Neutrophil (primary cell): ENCODE measurements around the gene CDC40.

ENCODE experiments used
- H3K27ac ChIP-seq: fragments of 200-600 bp; sonication (generic); 2 replicates; pipeline ENCODE4 v1.5.1; 2016; ENCODE audit warnings: mild to moderate bottlenecking, moderate library complexity
- H3K27me3 ChIP-seq: fragments of 200-600 bp; sonication (generic); 2 replicates; pipeline ENCODE4 v1.6.0; 2016; ENCODE audit warnings: mild to moderate bottlenecking
- H3K36me3 ChIP-seq: fragments of 200-600 bp; sonication (generic); 2 replicates; pipeline ENCODE4 v1.5.1; 2017
- H3K4me1 ChIP-seq, 2 experiments: fragments of 200-600 bp in 1 of 2; sonication (generic) in 1 of 2; 1 replicate in 1 of 2; 2 replicates in 1 of 2; pipeline versions ENCODE4 v1.5.1 to v1.6.1; 2013 to 2016; ENCODE audit warnings: low read depth in 1 of 2, low read length in 1 of 2, mild to moderate bottlenecking in 1 of 2, moderate library complexity in 1 of 2; ENCODE audit not compliant: control insufficient read depth in 1 of 2, insufficient read depth in 1 of 2
- H3K4me3 ChIP-seq, 2 experiments: fragments of 200-600 bp in 1 of 2; sonication (generic) in 1 of 2; 1 replicate in 1 of 2; 2 replicates in 1 of 2; pipeline ENCODE4 v1.5.1; 2013 to 2016; ENCODE audit warnings: low read depth in 1 of 2, low read length in 1 of 2, mild to moderate bottlenecking in 1 of 2, moderate library complexity in 1 of 2
- H3K9me3 ChIP-seq: fragments of 200-600 bp; sonication (generic); 2 replicates; pipeline ENCODE4 v1.5.1; 2016
- TF ChIP-seq, protein P1 (sequence below): fragments of 200-600 bp; sonication (generic); IDR thresholded peaks from 2 replicates; pipeline ENCODE4 v1.5.1; 2016; ENCODE audit warnings: antibody characterized with exemption

The CDC40 gene

DNA sequence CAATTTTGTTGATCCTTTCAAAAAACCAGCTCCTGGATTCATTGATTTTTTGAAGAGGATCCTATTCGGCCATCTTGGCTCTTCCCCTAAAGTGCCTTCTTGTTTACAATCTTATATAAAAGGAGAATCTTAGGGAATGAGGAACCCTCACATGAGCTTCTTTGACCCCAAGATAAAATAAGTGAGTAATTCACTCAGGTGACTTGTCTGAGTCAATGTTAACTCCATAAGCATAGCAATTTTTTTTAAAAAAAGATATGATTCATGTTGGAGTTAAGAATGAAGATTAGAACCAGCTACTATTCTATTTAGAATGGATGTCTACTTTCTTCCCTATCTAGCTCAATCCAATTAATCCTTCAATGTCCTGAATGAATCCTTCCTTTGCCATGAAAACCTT lies 21.7 kb upstream of the CDC40 start:
- TF ChIP-seq, protein P1, sequence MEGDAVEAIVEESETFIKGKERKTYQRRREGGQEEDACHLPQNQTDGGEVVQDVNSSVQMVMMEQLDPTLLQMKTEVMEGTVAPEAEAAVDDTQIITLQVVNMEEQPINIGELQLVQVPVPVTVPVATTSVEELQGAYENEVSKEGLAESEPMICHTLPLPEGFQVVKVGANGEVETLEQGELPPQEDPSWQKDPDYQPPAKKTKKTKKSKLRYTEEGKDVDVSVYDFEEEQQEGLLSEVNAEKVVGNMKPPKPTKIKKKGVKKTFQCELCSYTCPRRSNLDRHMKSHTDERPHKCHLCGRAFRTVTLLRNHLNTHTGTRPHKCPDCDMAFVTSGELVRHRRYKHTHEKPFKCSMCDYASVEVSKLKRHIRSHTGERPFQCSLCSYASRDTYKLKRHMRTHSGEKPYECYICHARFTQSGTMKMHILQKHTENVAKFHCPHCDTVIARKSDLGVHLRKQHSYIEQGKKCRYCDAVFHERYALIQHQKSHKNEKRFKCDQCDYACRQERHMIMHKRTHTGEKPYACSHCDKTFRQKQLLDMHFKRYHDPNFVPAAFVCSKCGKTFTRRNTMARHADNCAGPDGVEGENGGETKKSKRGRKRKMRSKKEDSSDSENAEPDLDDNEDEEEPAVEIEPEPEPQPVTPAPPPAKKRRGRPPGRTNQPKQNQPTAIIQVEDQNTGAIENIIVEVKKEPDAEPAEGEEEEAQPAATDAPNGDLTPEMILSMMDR = no peak
- Histone ChIP-seq H3K27ac (no peak overlapping the region), H3K9me3 (no peaks in the 10 kb centered on the region), H3K4me1 (no peaks in the 10 kb centered on the region), H3K27me3 (no peaks in the 10 kb centered on the region), H3K4me3 (no peak overlapping the region), H3K36me3 (no peaks in the 10 kb centered on the region)

DNA sequence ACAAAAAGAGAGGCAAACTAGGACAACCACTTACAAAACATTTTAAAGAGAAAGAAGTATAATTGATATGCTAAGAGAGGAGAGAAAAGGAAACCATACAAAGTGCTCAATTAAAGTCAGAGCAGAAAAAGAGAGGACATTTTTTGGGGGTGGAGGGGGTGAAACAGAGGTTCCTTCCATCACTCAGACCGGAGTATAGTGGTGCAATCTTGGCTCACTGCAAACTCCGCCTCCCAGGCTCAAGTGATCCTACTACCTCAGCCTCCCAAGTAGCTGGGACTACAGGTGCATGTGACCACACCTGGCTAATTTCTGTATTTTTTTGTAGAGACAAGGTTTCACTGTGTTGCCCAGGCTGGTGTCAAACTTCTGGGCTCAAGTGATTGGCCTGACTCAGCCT lies 10.1 kb upstream of the CDC40 start:
- Histone ChIP-seq H3K27me3 (no peaks in the 10 kb centered on the region), H3K4me1 (no peaks in the 10 kb centered on the region), H3K9me3 (no peaks in the 10 kb centered on the region), H3K4me3 (no peak overlapping the region), H3K36me3 (no peaks in the 10 kb centered on the region), H3K27ac (no peak overlapping the region)
- TF ChIP-seq, protein P1 = no peak

DNA sequence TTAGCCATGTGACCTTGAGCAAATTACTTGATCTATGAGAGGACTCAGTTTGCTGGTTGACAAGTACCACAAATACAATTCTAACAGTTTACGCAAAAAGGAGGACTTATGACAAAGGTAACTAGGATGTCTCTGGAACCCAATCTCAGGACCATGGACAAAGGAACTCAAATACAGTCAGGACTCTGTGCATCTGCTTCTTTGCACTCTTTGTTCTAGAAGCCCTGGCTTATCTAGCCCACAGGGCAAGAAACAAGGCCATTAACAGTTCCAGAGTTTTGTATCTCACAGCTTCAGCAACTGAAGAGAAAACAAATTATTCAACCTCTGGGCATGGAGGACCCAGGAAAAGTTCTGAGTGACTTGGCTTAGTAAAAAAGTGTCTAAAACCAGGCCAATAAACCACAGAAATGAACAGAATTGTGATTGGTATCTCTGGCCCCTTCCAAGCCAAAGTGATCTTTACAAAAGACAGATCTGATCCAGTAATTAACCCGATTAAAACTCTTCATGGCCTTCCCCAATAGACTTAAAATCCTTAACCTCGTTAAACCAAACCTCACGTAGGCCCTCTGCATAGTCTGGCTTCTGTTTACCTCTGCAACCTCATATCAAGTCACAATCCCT lies 6.6 kb upstream of the CDC40 start:
- no peak overlapping the region for H3K27ac ChIP-seq
- no peaks in the 10 kb centered on the region for H3K9me3 ChIP-seq
- TF ChIP-seq, protein P1 = no peak
- H3K4me3 ChIP-seq = no peak overlapping the region
- H3K36me3 ChIP-seq = no peaks in the 10 kb centered on the region
- peaks cover 3 to 5% of the 10 kb centered on the region in 2 experiments for H3K4me1 ChIP-seq
- peaks cover 19% of the 10 kb centered on the region for H3K27me3 ChIP-seq

DNA sequence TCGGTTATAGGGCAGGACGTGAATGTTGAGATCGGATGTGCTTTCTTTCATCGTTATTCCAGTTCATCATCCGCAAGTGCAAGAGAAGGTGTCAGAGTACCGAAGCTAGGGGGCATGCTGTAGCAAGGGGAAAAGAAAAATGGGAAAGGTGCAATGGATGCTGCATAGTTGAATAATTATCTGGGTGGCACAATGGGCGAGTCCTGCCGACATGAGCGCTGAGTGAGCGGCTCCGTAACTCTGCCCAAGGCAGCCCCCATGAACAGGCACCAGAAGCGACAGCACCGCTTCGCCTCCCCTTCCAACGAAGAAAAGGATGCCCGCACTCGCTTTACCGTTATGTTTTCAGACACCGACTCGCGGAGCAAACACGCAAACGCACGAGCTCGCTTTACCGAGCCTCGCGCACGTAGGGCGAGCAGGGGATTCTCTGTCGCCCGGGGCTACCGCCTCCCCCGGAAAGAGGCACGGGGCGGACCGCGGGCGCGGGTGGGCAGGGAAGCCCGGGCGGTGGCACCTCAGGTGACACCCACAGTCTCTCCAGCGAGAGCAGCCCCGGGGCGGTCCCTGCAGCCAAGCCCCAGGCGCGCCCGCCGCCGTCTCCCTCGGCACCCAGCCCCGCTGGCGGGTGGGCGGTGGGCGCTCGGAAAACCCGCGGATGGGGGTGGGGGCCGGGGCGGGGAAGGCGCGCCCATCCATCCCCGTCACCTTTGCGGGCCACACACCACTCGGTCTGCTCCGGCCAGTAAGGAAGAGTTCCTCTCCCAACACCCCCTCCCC lies 1.4 kb upstream of the CDC40 start:
- H3K27me3 ChIP-seq = peaks cover 30% of the 10 kb centered on the region
- H3K36me3 ChIP-seq = no peaks in the 10 kb centered on the region
- peak overlapping the region; percentile 94 to 98 for H3K4me3 ChIP-seq
- TF ChIP-seq, protein P1 = no peak
- no peaks in the 10 kb centered on the region for H3K9me3 ChIP-seq
- peaks cover 37 to 43% of the 10 kb centered on the region in 2 experiments for H3K4me1 ChIP-seq
- H3K27ac ChIP-seq = peak overlapping the region; percentile 4

DNA sequence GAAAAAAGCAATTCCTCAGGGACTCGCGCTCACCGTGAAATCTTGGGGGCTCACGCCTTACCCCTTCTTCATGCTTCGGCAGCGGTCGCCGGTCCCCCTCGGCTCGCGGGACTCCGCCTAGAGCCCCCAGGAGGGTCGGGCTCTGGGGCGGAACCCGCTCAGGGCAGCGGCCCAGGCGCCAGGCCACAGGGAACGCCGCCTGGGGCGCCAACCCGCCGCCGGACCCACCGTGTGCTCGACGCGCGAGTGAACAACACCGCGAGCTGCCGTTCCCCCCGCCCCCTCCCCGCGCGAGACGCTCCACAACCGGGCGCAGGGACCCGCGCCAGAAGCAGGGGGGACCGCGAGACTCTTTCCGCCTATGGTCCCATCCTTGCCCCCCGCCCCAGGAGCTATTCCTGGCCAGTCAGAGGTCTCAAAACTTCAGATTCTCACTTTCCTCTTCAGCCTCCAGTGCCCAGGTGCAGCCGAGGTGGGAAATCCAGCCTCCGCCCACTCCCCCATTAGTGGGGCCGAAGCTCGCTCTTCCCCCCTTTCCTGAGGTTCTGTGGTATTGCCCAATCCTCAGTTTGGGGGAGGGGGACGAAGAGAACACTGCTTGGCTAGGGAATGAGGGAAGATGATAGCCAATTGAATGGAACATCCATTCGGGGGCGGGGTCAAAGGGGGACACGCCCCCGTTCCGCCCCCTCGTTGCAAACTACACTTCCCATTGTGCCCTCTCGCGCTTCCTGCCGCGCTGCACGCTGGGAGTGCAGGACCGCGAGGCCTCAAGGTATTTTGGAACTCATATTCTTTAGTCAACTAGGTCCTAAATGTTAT lies 610 bp upstream of the CDC40 start, which contains the start of gene WASF1:
TSS of gene WASF1 (minus strand) at position 265 of the 822 bp plus-strand sequence. CDS start 52,069 bp downstream, outside the sequence.
- Histone ChIP-seq H3K4me1 (peaks cover 37 to 43% of the 10 kb centered on the region in 2 experiments), H3K27me3 (peaks cover 30% of the 10 kb centered on the region), H3K27ac (peak within 1 kb of the TSS; percentile 87), H3K9me3 (no peaks in the 10 kb centered on the region), H3K4me3 (peak within 1 kb of the TSS; percentile 94 to 98), H3K36me3 (no peaks in the 10 kb centered on the region)
- TF ChIP-seq, protein P1 = peak; percentile 51
